ENCODE data around the gene SLC22A1.

DNA sequence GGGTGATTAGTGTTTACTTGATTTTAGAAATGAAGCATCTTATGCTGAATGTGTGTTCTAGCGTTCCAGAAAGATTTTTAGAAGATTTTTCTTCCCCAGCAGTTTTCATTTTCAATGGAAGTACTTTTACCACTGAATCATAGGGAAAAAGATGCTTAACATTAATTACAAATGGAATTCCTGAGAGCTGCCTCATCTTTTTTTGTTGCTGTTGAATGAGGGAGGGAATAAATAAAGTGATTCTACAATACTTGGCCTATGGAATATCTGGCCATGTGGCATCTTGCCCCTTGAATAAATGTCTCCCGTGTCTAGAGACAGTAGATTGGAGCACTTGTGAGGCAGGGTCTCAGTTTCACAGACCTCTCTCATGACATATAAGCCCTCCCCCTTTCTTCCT lies 44.1 kb upstream of the SLC22A1 start:
- TF ChIP-seq, protein P1, sequence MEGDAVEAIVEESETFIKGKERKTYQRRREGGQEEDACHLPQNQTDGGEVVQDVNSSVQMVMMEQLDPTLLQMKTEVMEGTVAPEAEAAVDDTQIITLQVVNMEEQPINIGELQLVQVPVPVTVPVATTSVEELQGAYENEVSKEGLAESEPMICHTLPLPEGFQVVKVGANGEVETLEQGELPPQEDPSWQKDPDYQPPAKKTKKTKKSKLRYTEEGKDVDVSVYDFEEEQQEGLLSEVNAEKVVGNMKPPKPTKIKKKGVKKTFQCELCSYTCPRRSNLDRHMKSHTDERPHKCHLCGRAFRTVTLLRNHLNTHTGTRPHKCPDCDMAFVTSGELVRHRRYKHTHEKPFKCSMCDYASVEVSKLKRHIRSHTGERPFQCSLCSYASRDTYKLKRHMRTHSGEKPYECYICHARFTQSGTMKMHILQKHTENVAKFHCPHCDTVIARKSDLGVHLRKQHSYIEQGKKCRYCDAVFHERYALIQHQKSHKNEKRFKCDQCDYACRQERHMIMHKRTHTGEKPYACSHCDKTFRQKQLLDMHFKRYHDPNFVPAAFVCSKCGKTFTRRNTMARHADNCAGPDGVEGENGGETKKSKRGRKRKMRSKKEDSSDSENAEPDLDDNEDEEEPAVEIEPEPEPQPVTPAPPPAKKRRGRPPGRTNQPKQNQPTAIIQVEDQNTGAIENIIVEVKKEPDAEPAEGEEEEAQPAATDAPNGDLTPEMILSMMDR (IDR thresholded peaks at IDR 0.05; ENCODE audit: low read depth, low read length), result no peak
- TF ChIP-seq EZH2phosphoT487 (IDR thresholded peaks at IDR 0.05; ENCODE audit: low read depth), result no peak
